HEK293 (cell line): ENCODE measurements around the gene PATE3.

Experiments used
- CTCF ChIA-PET: fragments of 350-600 bp; formaldehyde crosslinking; extraction: SDS; loops from one replicate; lab custom pipeline; 2021; ENCODE audit warnings: antibody characterized with exemption; lab: Yijun Ruan, JAX
- POLR2A ChIA-PET: fragments of 300-600 bp; formaldehyde crosslinking; extraction: SDS; loops from one replicate; lab custom pipeline; 2020; ENCODE audit warnings: antibody characterized with exemption, inconsistent platforms; lab: Yijun Ruan, JAX
- H3K27ac ChIP-seq: fragments of 200-500 bp; sonication (Bioruptor generic); 2 replicates; pipeline ENCODE4 v1.5.1; 2014; ENCODE audit warnings: low read depth, low read length, control low read depth, inconsistent platforms; ENCODE audit errors: extremely low read depth
- H3K36me3 ChIP-seq, 2 experiments: fragments of 200-500 bp in 1 of 2; sonication (Bioruptor generic) in 1 of 2; 1 replicate in 1 of 2; 2 replicates in 1 of 2; pipeline ENCODE4 v1.5.1; 2014 to 2017; ENCODE audit warnings: inconsistent platforms in 2 of 2, low read length in 2 of 2; ENCODE audit not compliant: control insufficient read depth in 2 of 2, insufficient read depth in 1 of 2
- H3K4me1 ChIP-seq: fragments of 200-500 bp; sonication (Bioruptor generic); 2 replicates; pipeline ENCODE4 v1.5.1; 2014; ENCODE audit warnings: mild to moderate bottlenecking, low read length, inconsistent platforms; ENCODE audit not compliant: control insufficient read depth, insufficient read depth
- H3K4me3 ChIP-seq: 2 replicates; pipeline ENCODE4 v1.5.1; 2011; ENCODE audit warnings: low read depth, mild to moderate bottlenecking, control low read depth, low read length, moderate library complexity
- H3K9me3 ChIP-seq: fragments of 200-500 bp; sonication (Bioruptor generic); 2 replicates; pipeline ENCODE4 v1.5.1; 2014; ENCODE audit warnings: low read depth, low read length, inconsistent platforms; ENCODE audit not compliant: control insufficient read depth, insufficient read depth
- KLF7 ChIP-seq: fragments of 450-650 bp; formaldehyde crosslinking; IDR thresholded peaks from 2 replicates; pipeline ENCODE4 v1.5.1; 2016; ENCODE audit warnings: missing biosample characterization, missing genetic modification characterization, borderline replicate concordance
- ZBTB7A ChIP-seq: fragments of 450-650 bp; formaldehyde crosslinking; IDR thresholded peaks from 2 replicates; pipeline ENCODE4 v1.5.1; 2016; ENCODE audit warnings: low read depth, missing biosample characterization, missing genetic modification characterization
- ZNF112 ChIP-seq: fragments of 450-650 bp; formaldehyde crosslinking; IDR thresholded peaks from 2 replicates; pipeline ENCODE4 v1.5.0; 2017; ENCODE audit warnings: missing biosample characterization, missing genetic modification characterization
- ZNF24 ChIP-seq: fragments of 450-650 bp; formaldehyde crosslinking; IDR thresholded peaks from 2 replicates; pipeline ENCODE4 v1.5.1; 2016; ENCODE audit warnings: missing biosample characterization, missing genetic modification characterization
- ZNF274 ChIP-seq, 2 experiments: fragments of 200-500 bp in 1 of 2; fragments of 450-650 bp in 1 of 2; sonication (Bioruptor generic) in 1 of 2; formaldehyde crosslinking in 1 of 2; IDR thresholded peaks; 2 replicates each; pipeline versions ENCODE4 v1.5.1 to v1.6.1; 2014 to 2016; ENCODE audit warnings: borderline replicate concordance in 1 of 2, inconsistent platforms in 1 of 2, low read length in 1 of 2, missing biosample characterization in 1 of 2, missing genetic modification characterization in 1 of 2
- ZNF548 ChIP-seq: fragments of 450-650 bp; formaldehyde crosslinking; IDR thresholded peaks from 2 replicates; pipeline ENCODE4 v1.5.1; 2016; ENCODE audit warnings: missing biosample characterization, missing genetic modification characterization
- ZNF677 ChIP-seq: fragments of 450-650 bp; IDR thresholded peaks from 2 replicates; pipeline ENCODE4 v1.5.0; 2018; ENCODE audit warnings: missing biosample characterization, mild to moderate bottlenecking, missing genetic modification characterization, moderate library complexity
- ZNF768 ChIP-seq: fragments of 450-650 bp; formaldehyde crosslinking; IDR thresholded peaks from 2 replicates; pipeline ENCODE4 v1.5.1; 2018; ENCODE audit warnings: missing biosample characterization, mild to moderate bottlenecking, missing genetic modification characterization
- TF ChIP-seq, protein P1 (sequence below): fragments of 450-650 bp; formaldehyde crosslinking; conservative IDR thresholded peaks from 2 replicates; pipeline ENCODE4 v1.5.1; 2016; ENCODE audit warnings: low read depth, missing biosample characterization, missing genetic modification characterization
- TF ChIP-seq, protein P2 (sequence below): fragments of 450-650 bp; formaldehyde crosslinking; IDR thresholded peaks from 2 replicates; pipeline ENCODE4 v1.5.1; 2016; ENCODE audit warnings: missing biosample characterization, missing genetic modification characterization, borderline replicate concordance

The PATE3 gene

DNA sequence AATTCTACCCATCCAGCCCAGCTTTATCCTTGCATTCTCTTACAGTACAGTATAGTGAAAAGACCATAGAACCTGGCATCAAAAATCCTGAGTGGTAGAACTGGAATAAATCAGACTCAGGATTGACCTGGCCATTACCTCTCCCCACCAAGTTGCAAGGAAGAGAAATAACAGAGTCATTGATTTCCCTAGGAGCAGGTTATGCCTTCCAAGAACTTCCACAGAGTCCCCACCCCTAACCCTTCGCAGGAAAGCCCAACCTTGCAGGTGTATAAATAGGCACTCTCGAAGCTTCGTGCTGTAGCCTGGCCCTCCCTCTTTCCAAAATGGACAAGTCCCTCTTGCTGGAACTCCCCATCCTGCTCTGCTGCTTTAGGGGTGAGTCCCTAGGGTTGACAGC, 41.9 kb upstream of the PATE3 start, which contains the start of gene PATE1 (continued):
- TF ChIP-seq, protein P1, sequence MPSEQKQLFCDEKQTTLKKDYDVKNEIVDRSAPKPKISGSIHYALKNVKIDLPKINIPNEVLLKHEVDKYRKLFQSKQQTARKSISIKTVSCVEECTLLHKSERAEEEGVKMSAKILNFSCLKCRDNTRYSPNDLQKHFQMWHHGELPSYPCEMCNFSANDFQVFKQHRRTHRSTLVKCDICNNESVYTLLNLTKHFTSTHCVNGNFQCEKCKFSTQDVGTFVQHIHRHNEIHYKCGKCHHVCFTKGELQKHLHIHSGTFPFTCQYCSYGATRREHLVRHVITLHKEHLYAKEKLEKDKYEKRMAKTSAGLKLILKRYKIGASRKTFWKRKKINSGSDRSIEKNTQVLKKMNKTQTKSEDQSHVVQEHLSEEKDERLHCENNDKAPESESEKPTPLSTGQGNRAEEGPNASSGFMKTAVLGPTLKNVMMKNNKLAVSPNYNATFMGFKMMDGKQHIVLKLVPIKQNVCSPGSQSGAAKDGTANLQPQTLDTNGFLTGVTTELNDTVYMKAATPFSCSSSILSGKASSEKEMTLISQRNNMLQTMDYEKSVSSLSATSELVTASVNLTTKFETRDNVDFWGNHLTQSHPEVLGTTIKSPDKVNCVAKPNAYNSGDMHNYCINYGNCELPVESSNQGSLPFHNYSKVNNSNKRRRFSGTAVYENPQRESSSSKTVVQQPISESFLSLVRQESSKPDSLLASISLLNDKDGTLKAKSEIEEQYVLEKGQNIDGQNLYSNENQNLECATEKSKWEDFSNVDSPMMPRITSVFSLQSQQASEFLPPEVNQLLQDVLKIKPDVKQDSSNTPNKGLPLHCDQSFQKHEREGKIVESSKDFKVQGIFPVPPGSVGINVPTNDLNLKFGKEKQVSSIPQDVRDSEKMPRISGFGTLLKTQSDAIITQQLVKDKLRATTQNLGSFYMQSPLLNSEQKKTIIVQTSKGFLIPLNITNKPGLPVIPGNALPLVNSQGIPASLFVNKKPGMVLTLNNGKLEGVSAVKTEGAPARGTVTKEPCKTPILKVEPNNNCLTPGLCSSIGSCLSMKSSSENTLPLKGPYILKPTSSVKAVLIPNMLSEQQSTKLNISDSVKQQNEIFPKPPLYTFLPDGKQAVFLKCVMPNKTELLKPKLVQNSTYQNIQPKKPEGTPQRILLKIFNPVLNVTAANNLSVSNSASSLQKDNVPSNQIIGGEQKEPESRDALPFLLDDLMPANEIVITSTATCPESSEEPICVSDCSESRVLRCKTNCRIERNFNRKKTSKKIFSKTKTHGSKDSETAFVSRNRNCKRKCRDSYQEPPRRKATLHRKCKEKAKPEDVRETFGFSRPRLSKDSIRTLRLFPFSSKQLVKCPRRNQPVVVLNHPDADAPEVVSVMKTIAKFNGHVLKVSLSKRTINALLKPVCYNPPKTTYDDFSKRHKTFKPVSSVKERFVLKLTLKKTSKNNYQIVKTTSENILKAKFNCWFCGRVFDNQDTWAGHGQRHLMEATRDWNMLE (tag by site-specific recombination), result no peak
- TF ChIP-seq, protein P2, sequence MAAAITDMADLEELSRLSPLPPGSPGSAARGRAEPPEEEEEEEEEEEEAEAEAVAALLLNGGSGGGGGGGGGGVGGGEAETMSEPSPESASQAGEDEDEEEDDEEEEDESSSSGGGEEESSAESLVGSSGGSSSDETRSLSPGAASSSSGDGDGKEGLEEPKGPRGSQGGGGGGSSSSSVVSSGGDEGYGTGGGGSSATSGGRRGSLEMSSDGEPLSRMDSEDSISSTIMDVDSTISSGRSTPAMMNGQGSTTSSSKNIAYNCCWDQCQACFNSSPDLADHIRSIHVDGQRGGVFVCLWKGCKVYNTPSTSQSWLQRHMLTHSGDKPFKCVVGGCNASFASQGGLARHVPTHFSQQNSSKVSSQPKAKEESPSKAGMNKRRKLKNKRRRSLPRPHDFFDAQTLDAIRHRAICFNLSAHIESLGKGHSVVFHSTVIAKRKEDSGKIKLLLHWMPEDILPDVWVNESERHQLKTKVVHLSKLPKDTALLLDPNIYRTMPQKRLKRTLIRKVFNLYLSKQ (tag by site-specific recombination), result no peak
- no peak for TF ChIP-seq ZNF677 (tag by site-specific recombination)
- TF ChIP-seq ZNF274 (IDR thresholded peaks at IDR 0.05; ENCODE audit: low read length), result no peak
- no peak for TF ChIP-seq ZNF274 (tag by site-specific recombination; IDR thresholded peaks at IDR 0.05; ENCODE audit: borderline replicate concordance)

DNA sequence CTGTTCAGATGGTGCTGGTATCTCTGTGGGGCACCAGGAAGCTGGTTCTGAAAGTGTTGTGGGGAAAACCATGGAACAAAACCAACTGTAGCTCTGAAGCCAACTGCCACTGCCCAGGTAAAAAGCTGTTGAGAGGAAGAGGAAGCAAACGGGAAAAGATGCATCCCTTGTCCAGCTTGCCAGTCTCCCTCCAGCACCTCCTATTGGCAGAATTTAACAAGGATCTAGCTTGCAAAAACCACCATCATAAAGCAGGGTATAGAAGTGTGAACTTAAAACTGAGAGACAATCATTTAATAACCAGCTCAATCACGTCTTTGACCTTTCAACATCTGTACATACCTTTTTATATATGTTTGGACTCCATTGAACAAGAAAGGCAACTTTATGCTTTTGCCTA, 37.3 kb upstream of the PATE3 start:
- Histone ChIP-seq H3K4me3 (no peak overlapping the region), H3K4me1 (no peaks in the 10 kb centered on the region), H3K9me3 (no peaks in the 10 kb centered on the region), H3K36me3 (no peaks in the 10 kb centered on the region), H3K27ac (no peak overlapping the region)
- TF ChIP-seq ZNF768 (tag by site-specific recombination), result no peak
- no peak for TF ChIP-seq ZBTB7A (tag by site-specific recombination)
- ChIA-PET POLR2A (no interaction called here), CTCF (interaction anchor here (0.5 kb wide), 1 partner anchor 450 kb away, joined by 3 read pairs; no protein-coding TSS in a partner anchor)

DNA sequence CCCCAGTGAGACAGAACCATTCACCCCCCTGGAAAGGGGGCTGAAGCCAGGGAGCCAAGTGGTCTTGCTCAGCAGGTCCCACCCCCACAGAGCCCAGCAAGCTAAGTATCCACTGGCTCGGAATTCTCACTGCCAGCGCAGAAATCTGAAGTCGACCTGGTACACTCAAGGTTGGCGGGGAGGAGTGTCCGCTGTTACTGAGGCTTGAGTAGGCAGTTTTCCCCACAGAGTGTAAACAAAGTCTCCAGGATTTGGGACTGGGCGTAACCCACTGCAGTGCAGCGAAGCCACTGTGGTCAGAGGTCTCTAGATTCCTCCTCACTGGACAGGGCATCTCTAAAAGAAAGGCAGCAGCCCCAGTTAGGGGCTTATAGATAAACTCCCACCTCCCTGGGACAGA, 31.9 kb upstream of the PATE3 start:
- Histone ChIP-seq H3K4me3 (no peak overlapping the region), H3K27ac (no peak overlapping the region), H3K4me1 (no peaks in the 10 kb centered on the region), H3K36me3 (no peaks in the 10 kb centered on the region)
- ChIA-PET CTCF (no interaction called here), POLR2A (no interaction called here)
- no peak for TF ChIP-seq KLF7
- TF ChIP-seq, all 188 proteins: peak for 0
- H3K9me3 ChIP-seq, result no peaks in the 10 kb centered on the region

DNA sequence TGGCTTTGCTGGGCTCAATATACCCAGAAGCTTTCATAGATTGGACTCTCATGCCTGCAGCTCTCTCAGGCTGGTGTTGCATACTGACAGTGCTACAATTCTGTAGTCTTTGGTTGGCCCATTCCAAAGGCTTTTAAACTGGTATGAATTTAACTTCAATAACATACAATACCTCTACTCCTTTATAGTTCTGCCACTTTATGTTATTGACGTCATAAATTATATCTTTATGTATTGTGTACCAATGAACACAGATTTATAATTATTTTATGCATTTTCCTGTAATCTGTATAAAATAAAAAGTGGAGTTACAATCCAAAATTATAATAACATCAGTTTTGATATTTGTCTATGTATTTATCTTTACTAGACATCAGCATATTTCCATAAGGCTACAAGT, 25.5 kb upstream of the PATE3 start:
- CTCF ChIA-PET, result interaction anchor here (0.6 kb wide), 2 partner anchors 13 to 919 kb away, joined by 3 to 5 read pairs; no protein-coding TSS in a partner anchor
- H3K36me3 ChIP-seq, result no peaks in the 10 kb centered on the region
- H3K4me1 ChIP-seq, result no peaks in the 10 kb centered on the region
- no peak overlapping the region for H3K27ac ChIP-seq
- H3K9me3 ChIP-seq, result no peaks in the 10 kb centered on the region
- H3K4me3 ChIP-seq, result no peak overlapping the region
- POLR2A ChIA-PET, result no interaction called here
- TF ChIP-seq ZNF112 (tag by site-specific recombination) (no peak), ZNF548 (tag by site-specific recombination) (no peak), ZNF24 (tag by site-specific recombination) (no peak)
- TF ChIP-seq, all 188 proteins: peak for 0
